Lower leg skin (tissue), 4 donors: ENCODE results near the gene MAX. TPM values are rescaled to one million over a fixed set of nuclear protein-coding genes. Genes with fewer than 3 reads are reported as not detected.
"Not testable (repeated sequence)": the region's sequence is repeated elsewhere in the genome, so short reads cannot be mapped to it uniquely, and the experiment has no call there.

Source experiments
- DNase-seq, 2 donors: peaks; one replicate each; pipeline ENCODE4 v3.0.0-alpha.2; 2019; ENCODE audit warnings: low spot score in 2 of 2
- H3K4me3 ChIP-seq: fragments of 200-600 bp; sonication (generic); 2 replicates; pipeline ENCODE4 v1.5.1; 2017; ENCODE audit warnings: mild to moderate bottlenecking, low read depth; ENCODE audit not compliant: poor library complexity, severe bottlenecking
- POLR2A ChIP-seq, 2 donors: fragments of 450-650 bp; IDR thresholded peaks; one replicate each; pipeline ENCODE4 v1.6.1; 2016 to 2017; ENCODE audit warnings: antibody characterized with exemption in 2 of 2, mild to moderate bottlenecking in 1 of 2, moderate library complexity in 1 of 2
- WGBS, 2 donors: methylation state at CpG; one replicate each; pipeline ENCODE4 v1.1.5; 2018; 5-methylcytosine and 5-hydroxymethylcytosine counted together
- intact Hi-C: fragments of 100-400 bp; cut with DNase I; formaldehyde crosslinking; loops from one replicate; pipeline ENCODE4 v1.15.0; 2023; ENCODE audit warnings: low total_unique reads
- total RNA-seq, 4 donors: library from RNA; depleted of rRNA; stranded (reverse); fragments of >200 nt; gene quantifications; one replicate each; pipeline ENCODE4 v1.1.0, GENCODE V29; 2016
- TF ChIP-seq, protein P1 (sequence below), 3 donors: fragments of 450-650 bp; IDR thresholded peaks; one replicate each; pipeline ENCODE4 v1.5.1; 2016; ENCODE audit warnings: antibody characterized with exemption in 3 of 3, mild to moderate bottlenecking in 3 of 3, moderate library complexity in 2 of 3

Gene MAX
- total RNA-seq, 4 donors from 2014 or later = 61.0 to 126 (median 65.6) TPM

DNA sequence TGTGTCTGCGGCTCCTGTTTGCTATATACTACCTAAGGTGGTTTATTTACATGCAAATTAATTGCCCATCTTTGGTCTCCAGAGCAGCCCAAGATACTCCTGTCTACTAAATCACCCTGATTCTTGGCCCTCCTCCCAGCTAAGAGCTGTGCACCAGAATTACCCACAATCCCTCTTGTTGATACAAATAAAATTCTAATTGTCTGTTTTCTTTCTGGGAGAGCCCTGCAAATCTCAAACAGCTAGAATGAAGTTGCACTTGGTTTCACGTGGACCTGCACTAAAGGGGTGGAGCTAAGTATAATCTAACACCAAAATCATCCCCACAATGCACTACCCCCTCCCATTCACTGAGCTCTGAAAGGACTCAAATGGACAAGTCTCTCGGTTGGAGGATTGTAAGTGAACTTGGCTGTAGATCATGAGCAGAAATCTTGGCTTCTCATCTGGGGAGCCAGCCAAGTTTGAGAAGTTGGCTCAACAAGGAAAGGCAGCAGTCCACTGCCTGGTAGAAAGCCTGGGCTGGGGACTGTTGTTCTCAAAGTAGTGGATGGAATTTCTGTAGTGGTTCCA lies 6.6 kb downstream of the MAX start:
- H3K4me3 ChIP-seq = no peak overlapping the region
- TF ChIP-seq, protein P1, sequence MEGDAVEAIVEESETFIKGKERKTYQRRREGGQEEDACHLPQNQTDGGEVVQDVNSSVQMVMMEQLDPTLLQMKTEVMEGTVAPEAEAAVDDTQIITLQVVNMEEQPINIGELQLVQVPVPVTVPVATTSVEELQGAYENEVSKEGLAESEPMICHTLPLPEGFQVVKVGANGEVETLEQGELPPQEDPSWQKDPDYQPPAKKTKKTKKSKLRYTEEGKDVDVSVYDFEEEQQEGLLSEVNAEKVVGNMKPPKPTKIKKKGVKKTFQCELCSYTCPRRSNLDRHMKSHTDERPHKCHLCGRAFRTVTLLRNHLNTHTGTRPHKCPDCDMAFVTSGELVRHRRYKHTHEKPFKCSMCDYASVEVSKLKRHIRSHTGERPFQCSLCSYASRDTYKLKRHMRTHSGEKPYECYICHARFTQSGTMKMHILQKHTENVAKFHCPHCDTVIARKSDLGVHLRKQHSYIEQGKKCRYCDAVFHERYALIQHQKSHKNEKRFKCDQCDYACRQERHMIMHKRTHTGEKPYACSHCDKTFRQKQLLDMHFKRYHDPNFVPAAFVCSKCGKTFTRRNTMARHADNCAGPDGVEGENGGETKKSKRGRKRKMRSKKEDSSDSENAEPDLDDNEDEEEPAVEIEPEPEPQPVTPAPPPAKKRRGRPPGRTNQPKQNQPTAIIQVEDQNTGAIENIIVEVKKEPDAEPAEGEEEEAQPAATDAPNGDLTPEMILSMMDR (IDR thresholded peaks at IDR 0.05) = no peak
- no peak for TF ChIP-seq POLR2A (IDR thresholded peaks at IDR 0.05)
- DNase-seq = no peak
- WGBS, 2 donors = 32 to 37% methylated on average over 3 of the region's 3 CpGs
- intact Hi-C loops = no loop called here

DNA sequence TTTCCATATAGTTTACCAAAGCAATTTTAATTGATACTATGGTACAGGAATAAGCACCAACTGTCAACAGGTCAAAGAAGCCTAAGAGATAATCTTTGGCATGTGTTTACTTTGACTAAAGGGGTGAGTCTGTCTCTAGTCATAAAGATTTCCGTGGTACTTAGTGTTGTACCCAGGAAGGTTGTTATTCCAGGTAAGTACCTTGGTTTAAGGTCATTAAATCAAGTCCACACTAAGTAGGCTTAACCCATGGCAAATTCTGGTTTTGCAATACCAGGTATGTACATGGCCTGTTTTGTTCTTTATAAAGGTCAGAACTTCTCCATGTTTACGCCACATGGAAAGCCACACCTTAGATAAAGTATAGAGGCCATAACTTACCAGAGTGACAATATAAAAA lies 10.0 kb downstream of the MAX start:
- DNase-seq = no peak
- intact Hi-C loops = no loop called here
- TF ChIP-seq POLR2A (IDR thresholded peaks at IDR 0.05) = no peak
- TF ChIP-seq, protein P1 (IDR thresholded peaks at IDR 0.05) = no peak
- 82 to 91% methylated on average over 2 of the region's 2 CpGs for WGBS, 2 donors
- H3K4me3 ChIP-seq = no peak overlapping the region

DNA sequence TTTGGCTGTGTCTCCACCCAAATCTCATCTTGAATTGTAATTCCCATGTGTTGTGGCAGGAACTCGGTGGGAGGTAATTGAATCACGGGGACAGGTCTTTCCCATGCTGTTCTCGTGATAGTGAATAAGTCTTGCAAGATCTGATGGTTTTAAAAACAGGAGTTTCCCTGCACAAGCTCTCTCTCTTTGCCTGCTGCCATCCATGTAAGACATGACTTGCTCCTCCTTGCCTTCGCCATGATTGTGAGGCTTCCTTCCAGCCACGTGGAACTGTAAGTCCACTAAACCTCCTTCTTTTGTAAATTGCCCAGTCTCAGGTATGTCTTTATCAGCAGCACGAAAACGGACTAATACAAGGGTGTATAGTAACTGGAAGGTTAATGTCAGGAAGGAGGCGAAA lies 14.5 kb downstream of the MAX start:
- H3K4me3 ChIP-seq, intact Hi-C loops, DNase-seq: not testable (repeated sequence)

DNA sequence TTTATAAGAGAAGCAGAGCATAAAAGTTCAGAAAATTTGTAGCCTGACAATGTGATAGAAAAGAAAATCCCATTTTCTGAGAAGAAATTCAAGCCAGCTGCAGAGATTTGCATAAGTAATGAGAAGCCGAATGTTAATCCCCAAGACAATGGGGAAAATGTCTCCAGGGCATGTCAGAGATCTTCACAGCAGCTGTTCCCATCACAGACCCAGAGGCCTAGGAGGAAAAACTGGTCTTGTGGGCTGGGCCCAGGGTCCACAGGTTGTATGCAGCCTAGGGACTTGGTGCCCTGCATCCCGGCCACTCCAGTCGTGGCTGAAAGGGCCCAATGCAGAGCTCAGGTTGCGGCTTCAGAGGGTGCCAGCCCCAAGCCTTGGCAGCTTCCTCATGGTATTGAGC lies 15.6 kb downstream of the MAX start:
- intact Hi-C loops, H3K4me3 ChIP-seq, DNase-seq: not testable (repeated sequence)
- 90 to 94% methylated on average over 4 of the region's 4 CpGs for WGBS, 2 donors

More for the DNA sequence above, 14.5 kb downstream of the MAX start:
- 84 to 98% methylated on average over 8 of the region's 8 CpGs for WGBS, 2 donors

DNA sequence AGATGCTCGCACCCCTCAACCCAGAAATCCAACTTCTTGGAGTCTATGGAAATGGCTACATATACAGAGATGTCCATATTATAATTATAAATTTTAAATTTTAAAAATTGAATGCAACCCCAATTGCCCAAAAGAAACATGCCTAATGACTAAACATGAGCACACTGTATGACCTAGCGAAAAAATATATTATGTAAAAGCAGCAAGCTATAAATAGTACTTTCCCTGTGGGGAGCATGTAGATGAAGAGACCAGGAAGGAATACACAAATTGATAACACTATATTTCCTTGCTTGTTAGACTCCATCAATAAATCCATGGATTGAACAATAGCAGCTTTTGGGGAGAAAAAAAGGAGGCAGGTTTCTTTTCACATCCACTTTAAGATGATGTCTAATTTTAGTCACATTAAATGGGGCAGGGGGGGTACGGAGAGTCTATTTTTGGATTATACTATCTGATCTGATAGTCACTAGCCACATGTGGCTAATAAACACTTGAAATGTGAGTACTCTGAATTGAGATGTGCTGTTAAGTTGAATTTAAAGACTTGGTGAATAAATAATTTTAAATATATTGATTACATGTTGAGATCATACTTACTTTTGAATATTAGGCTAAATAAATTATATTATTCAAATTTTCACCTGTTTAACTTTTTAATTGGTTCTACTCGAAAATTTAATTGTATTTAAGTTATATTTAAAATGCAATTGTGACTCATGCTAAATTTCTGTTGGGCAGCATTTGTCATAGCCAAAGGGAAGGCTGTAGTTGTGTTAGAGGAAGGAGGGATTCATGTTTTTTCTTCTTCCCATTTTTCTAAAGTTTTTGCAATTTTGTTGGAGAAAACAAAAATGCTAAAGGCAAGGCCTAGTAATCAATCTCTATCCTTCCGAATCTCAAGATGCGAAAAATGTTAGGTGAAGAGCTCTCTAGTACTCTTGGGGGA lies 17.5 kb downstream of the MAX start:
- TF ChIP-seq POLR2A (IDR thresholded peaks at IDR 0.05) = no peak
- TF ChIP-seq, protein P1 (IDR thresholded peaks at IDR 0.05) = no peak
- intact Hi-C loops = no loop called here
- DNase-seq = no peak
- WGBS, 2 donors = 71 to 88% methylated on average over 6 of the region's 6 CpGs
- no peak overlapping the region for H3K4me3 ChIP-seq

DNA sequence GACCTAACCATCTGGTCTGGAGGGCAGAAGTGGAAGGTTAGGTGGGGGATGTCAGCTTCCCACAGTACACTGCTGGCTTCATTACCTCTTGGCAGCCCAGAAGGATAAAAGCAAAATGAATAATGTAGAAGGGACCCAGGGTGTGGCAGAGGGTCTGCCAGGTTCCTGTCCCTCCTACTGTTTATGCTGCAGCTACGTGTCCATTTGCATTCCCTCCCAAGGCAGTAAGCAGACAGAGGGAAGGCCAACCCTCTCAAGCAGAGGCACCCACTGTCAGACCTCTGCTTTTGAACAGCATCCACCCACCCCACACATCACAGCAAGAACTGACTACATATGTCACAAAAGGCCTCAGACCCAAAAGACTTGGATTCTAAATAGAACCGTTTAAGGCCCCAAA lies 19.4 kb downstream of the MAX start:
- no peak for DNase-seq
- no peak overlapping the region for H3K4me3 ChIP-seq
- intact Hi-C loops = no loop called here
- TF ChIP-seq POLR2A (IDR thresholded peaks at IDR 0.05) = no peak
- TF ChIP-seq, protein P1 (IDR thresholded peaks at IDR 0.05) = no peak
- WGBS, 2 donors = 72 to 82% methylated on average over 2 of the region's 2 CpGs
